GM19328 (cell line): ENCODE results near the gene AOAH.

ENCODE experiments used
- ATAC-seq: cut with Tn5 transposase; IDR thresholded peaks from one replicate; pipeline ENCODE4 v1.9.1; 2021; ENCODE audit warnings: mild to moderate bottlenecking, moderate library complexity; ENCODE audit not compliant: unreplicated experiment

AOAH gene

GRCh38 chr7:36602934-36603887, 121.1 kb downstream of the AOAH start:
- ATAC-seq = no peak

GRCh38 chr7:36602511-36602910, 121.8 kb downstream of the AOAH start:
- ATAC-seq = no peak

GRCh38 chr7:36601601-36602000, 122.7 kb downstream of the AOAH start:
- no peak for ATAC-seq

GRCh38 chr7:36600869-36601530, 123.3 kb downstream of the AOAH start:
- ATAC-seq = no peak

- ATAC-seq = no peak
Measured at GRCh38 chr7:36600314-36600682, 124.0 kb downstream of the AOAH start.

- no peak for ATAC-seq
Measured at GRCh38 chr7:36599645-36600313, 124.5 kb downstream of the AOAH start.

GRCh38 chr7:36598054-36598674, 126.1 kb downstream of the AOAH start:
- no peak for ATAC-seq

GRCh38 chr7:36597090-36597773, 127.1 kb downstream of the AOAH start:
- ATAC-seq = no peak

- no peak for ATAC-seq
Measured at GRCh38 chr7:36594445-36594844, 129.8 kb downstream of the AOAH start.

- no peak for ATAC-seq
Measured at GRCh38 chr7:36591636-36592035, 132.7 kb downstream of the AOAH start.

GRCh38 chr7:36589391-36589790, 134.9 kb downstream of the AOAH start:
- no peak for ATAC-seq

GRCh38 chr7:36583318-36583717, 141.0 kb downstream of the AOAH start:
- no peak for ATAC-seq

GRCh38 chr7:36575832-36576231, 148.5 kb downstream of the AOAH start:
- no peak for ATAC-seq

GRCh38 chr7:36573066-36573465, 151.2 kb downstream of the AOAH start:
- ATAC-seq = no peak

GRCh38 chr7:36571190-36571560, 153.1 kb downstream of the AOAH start:
- ATAC-seq = no peak

- no peak for ATAC-seq
Measured at GRCh38 chr7:36570528-36571189, 153.6 kb downstream of the AOAH start.

GRCh38 chr7:36568452-36568849, 155.8 kb downstream of the AOAH start:
- ATAC-seq = no peak

- ATAC-seq = no peak
Measured at GRCh38 chr7:36567699-36568451, 156.4 kb downstream of the AOAH start.

- ATAC-seq = no peak
Measured at GRCh38 chr7:36565792-36566356, 158.4 kb downstream of the AOAH start.
